ENCODE results near the gene LMOD3. TPM values are rescaled to one million over a fixed set of nuclear protein-coding genes. Genes with fewer than 3 reads are reported as not detected.

Gene LMOD3
- total RNA-seq, 2 donors from 2014 or later = 0.50 TPM; not detected in 1

DNA sequence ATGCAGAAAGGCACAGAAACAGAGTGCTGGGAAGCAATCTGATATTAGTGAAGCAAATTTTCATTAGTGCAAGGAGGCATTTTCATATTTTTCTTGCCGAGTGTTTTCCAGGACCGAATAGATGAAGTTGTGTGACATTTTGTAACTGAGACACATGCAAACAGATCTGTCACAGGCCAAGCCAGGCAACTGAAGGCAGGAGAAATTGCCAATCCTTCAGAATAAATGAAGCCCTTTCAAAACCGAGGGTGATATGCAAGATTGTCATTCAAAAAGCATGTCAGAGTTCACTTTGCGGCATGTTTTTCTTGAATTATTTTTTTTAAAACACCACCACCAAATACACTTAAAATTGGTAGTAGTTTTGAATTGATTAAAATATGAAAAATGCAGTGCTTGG lies 6.2 kb downstream of the LMOD3 start:
- intact Hi-C loops (cut with DNase I) = no loop called here
- Histone ChIP-seq H3K4me1 (replicated peaks) (no peaks in the 10 kb centered on the region), H3K27ac (no peak overlapping the region), H3K36me3 (no peaks in the 10 kb centered on the region), H3K4me3 (no peak overlapping the region), H3K27me3 (replicated peaks; ENCODE audit: insufficient read depth) (no peaks in the 10 kb centered on the region), H3K9me3 (no peaks in the 10 kb centered on the region)
- no peak for DNase-seq (ENCODE audit: low spot score)
- no peak for TF ChIP-seq POLR2AphosphoS5 (IDR thresholded peaks at IDR 0.05)
- TF ChIP-seq, protein P1, sequence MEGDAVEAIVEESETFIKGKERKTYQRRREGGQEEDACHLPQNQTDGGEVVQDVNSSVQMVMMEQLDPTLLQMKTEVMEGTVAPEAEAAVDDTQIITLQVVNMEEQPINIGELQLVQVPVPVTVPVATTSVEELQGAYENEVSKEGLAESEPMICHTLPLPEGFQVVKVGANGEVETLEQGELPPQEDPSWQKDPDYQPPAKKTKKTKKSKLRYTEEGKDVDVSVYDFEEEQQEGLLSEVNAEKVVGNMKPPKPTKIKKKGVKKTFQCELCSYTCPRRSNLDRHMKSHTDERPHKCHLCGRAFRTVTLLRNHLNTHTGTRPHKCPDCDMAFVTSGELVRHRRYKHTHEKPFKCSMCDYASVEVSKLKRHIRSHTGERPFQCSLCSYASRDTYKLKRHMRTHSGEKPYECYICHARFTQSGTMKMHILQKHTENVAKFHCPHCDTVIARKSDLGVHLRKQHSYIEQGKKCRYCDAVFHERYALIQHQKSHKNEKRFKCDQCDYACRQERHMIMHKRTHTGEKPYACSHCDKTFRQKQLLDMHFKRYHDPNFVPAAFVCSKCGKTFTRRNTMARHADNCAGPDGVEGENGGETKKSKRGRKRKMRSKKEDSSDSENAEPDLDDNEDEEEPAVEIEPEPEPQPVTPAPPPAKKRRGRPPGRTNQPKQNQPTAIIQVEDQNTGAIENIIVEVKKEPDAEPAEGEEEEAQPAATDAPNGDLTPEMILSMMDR (IDR thresholded peaks at IDR 0.05) = no peak
- TF ChIP-seq POLR2A (IDR thresholded peaks at IDR 0.05) = no peak
- WGBS = 60% methylated on average over 4 of the region's 4 CpGs

DNA sequence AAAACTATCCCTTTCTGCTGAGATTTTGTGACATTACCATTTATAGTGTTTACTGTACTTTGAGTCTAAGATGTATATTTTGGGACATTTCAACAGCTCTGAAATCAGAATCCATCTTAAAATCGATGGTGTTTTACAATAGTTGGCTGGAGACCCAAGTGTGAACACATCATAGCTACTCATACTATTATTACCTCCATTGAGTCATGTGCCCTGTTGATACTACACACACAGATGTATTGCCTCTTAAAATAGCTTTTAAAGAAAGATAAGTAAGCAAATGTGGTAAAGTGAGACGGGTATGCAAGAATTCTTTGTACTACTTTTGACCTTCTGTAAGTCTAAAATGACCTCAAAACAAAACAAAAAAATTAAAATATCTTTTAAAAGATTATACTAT lies 6.7 kb downstream of the LMOD3 start:
- Histone ChIP-seq H3K27me3 (replicated peaks; ENCODE audit: insufficient read depth) (no peaks in the 10 kb centered on the region), H3K9me3 (no peaks in the 10 kb centered on the region), H3K36me3 (no peaks in the 10 kb centered on the region), H3K4me3 (no peak overlapping the region), H3K4me1 (replicated peaks) (no peaks in the 10 kb centered on the region), H3K27ac (no peak overlapping the region)
- intact Hi-C loops (cut with DNase I) = no loop called here
- 33% methylated on average over 2 of the region's 2 CpGs for whole genome bisulfite sequencing
- no peak for DNase-seq (ENCODE audit: low spot score)
- TF ChIP-seq POLR2AphosphoS5 (IDR thresholded peaks at IDR 0.05) (no peak), POLR2A (IDR thresholded peaks at IDR 0.05) (no peak)
- TF ChIP-seq, protein P1 (IDR thresholded peaks at IDR 0.05) = no peak

GRCh38 chr3:69113536-69113935 lies 8.9 kb downstream of the LMOD3 start:
- H3K27ac ChIP-seq = no peak overlapping the region
- 72% methylated on average over 3 of the region's 3 CpGs for WGBS
- DNase-seq (ENCODE audit: low spot score) = no peak

GRCh38 chr3:69110941-69111546 lies 11.4 kb downstream of the LMOD3 start:
- WGBS = 71% methylated on average over 1 of the region's 1 CpG
- Histone ChIP-seq H3K4me3 (no peak overlapping the region), H3K27me3 (replicated peaks; ENCODE audit: insufficient read depth) (no peaks in the 10 kb centered on the region), H3K27ac (no peak overlapping the region), H3K36me3 (no peaks in the 10 kb centered on the region), H3K4me1 (replicated peaks) (no peaks in the 10 kb centered on the region), H3K9me3 (no peaks in the 10 kb centered on the region)
- intact Hi-C loops (cut with DNase I) = no loop called here
- DNase-seq (ENCODE audit: low spot score) = no peak
- TF ChIP-seq, protein P1 (IDR thresholded peaks at IDR 0.05) = no peak
- TF ChIP-seq POLR2A (IDR thresholded peaks at IDR 0.05) = no peak
- TF ChIP-seq POLR2AphosphoS5 (IDR thresholded peaks at IDR 0.05) = no peak

More at GRCh38 chr3:69113536-69113935, 8.9 kb downstream of the LMOD3 start:
- intact Hi-C loops (cut with DNase I) = no loop called here
- Histone ChIP-seq H3K9me3 (no peaks in the 10 kb centered on the region), H3K4me1 (replicated peaks) (no peaks in the 10 kb centered on the region), H3K4me3 (no peak overlapping the region), H3K27me3 (replicated peaks; ENCODE audit: insufficient read depth) (no peaks in the 10 kb centered on the region), H3K36me3 (no peaks in the 10 kb centered on the region)
- TF ChIP-seq POLR2AphosphoS5 (IDR thresholded peaks at IDR 0.05) (no peak), POLR2A (IDR thresholded peaks at IDR 0.05) (no peak)
- TF ChIP-seq, protein P1 (IDR thresholded peaks at IDR 0.05) = no peak

GRCh38 chr3:69108811-69109210 lies 13.6 kb downstream of the LMOD3 start:
- WGBS = 53% methylated on average over 5 of the region's 5 CpGs
- Histone ChIP-seq H3K4me1 (replicated peaks) (no peaks in the 10 kb centered on the region), H3K9me3 (no peaks in the 10 kb centered on the region), H3K4me3 (no peak overlapping the region), H3K36me3 (no peaks in the 10 kb centered on the region), H3K27ac (no peak overlapping the region), H3K27me3 (replicated peaks; ENCODE audit: insufficient read depth) (no peaks in the 10 kb centered on the region)
- no peak for TF ChIP-seq POLR2A (IDR thresholded peaks at IDR 0.05)
- TF ChIP-seq POLR2AphosphoS5 (IDR thresholded peaks at IDR 0.05) = no peak
- TF ChIP-seq, protein P1 (IDR thresholded peaks at IDR 0.05) = no peak
- DNase-seq (ENCODE audit: low spot score) = no peak
- intact Hi-C loops (cut with DNase I) = no loop called here

Measured in prostate gland (tissue), 2 donors.